PC-9 (cell line): ENCODE measurements around the gene TRIM24. TPM values are rescaled to one million over a fixed set of nuclear protein-coding genes. Genes with fewer than 3 reads are reported as not detected.

Experiments used
- BruUV-seq: library from RNA; stranded (reverse); fragments of 400-500 nt; replicated peaks from 2 replicates; lab custom pipeline; 2021; lab: Mats Ljungman, UMichigan
- CTCF ChIA-PET: fragments of 300-600 bp; sonication (Branson Sonifier 250); formaldehyde crosslinking; loops from one replicate; lab custom pipeline; 2022; ENCODE audit warnings: antibody characterized with exemption; lab: Charles Lee
- POLR2A ChIA-PET: fragments of 300-600 bp; sonication (Branson Sonifier 250); formaldehyde crosslinking; loops from one replicate; lab custom pipeline; 2022; ENCODE audit warnings: antibody characterized with exemption; ENCODE audit not compliant: unreplicated experiment; lab: Charles Lee
- DNase-seq, 2 experiments: peaks; one replicate each; pipeline versions ENCODE4 v3.0.0 to v3.0.0-alpha.2; 2015 to 2022; ENCODE audit warnings: mixed read lengths in 1 of 2
- H2AFZ ChIP-seq: fragments of 200-600 bp; sonication (generic); 2 replicates; pipeline ENCODE4 v1.8.1; 2017; ENCODE audit warnings: antibody characterized with exemption
- H3F3A ChIP-seq: fragments of 200-600 bp; sonication (generic); 2 replicates; pipeline ENCODE4 v1.8.1; 2017; ENCODE audit warnings: antibody characterized with exemption, mild to moderate bottlenecking, low read depth; ENCODE audit not compliant: insufficient read depth
- H3K27ac ChIP-seq: fragments of 200-600 bp; sonication (generic); 2 replicates; pipeline ENCODE4 v1.6.1; 2016; ENCODE audit warnings: mixed run types
- H3K27me3 ChIP-seq: fragments of 200-600 bp; sonication (generic); 2 replicates; pipeline ENCODE4 v1.6.1; 2016; ENCODE audit warnings: low read depth, mixed run types; ENCODE audit not compliant: insufficient read depth
- H3K36me3 ChIP-seq: fragments of 200-600 bp; sonication (generic); 2 replicates; pipeline ENCODE4 v1.6.1; 2016; ENCODE audit warnings: low read depth, mixed run types
- H3K4me1 ChIP-seq: fragments of 200-600 bp; sonication (generic); replicated peaks from 2 replicates; pipeline ENCODE4 v1.6.1; 2016; ENCODE audit warnings: mixed run types; ENCODE audit not compliant: insufficient read depth
- H3K4me2 ChIP-seq: fragments of 200-600 bp; sonication (generic); 2 replicates; pipeline ENCODE4 v1.6.1; 2017; ENCODE audit warnings: mixed run types
- H3K4me3 ChIP-seq: fragments of 200-600 bp; sonication (generic); 2 replicates; pipeline ENCODE4 v1.6.1; 2016; ENCODE audit warnings: mixed run types
- H3K79me2 ChIP-seq: fragments of 200-600 bp; sonication (generic); 2 replicates; pipeline ENCODE4 v1.6.1; 2017; ENCODE audit warnings: low read depth, mixed run types
- H3K9me2 ChIP-seq: fragments of 200-600 bp; sonication (generic); 2 replicates; pipeline ENCODE4 v1.8.1; 2017; ENCODE audit warnings: mild to moderate bottlenecking; ENCODE audit not compliant: insufficient read depth
- H3K9me3 ChIP-seq: fragments of 200-600 bp; sonication (generic); 2 replicates; pipeline ENCODE4 v1.8.1; 2016; ENCODE audit warnings: low read depth; ENCODE audit not compliant: insufficient read depth
- H4K20me1 ChIP-seq: fragments of 200-600 bp; sonication (generic); 2 replicates; pipeline ENCODE4 v1.8.1; 2017; ENCODE audit not compliant: insufficient read depth
- EZH2 ChIP-seq: fragments of 200-600 bp; sonication (generic); IDR thresholded peaks from 2 replicates; pipeline ENCODE4 v1.8.0; 2017; ENCODE audit warnings: antibody characterized with exemption, low read depth
- intact Hi-C: fragments of 100-400 bp; cut with micrococcal nuclease; formaldehyde crosslinking; loops from one replicate; pipeline ENCODE4 v1.10.0; 2022; ENCODE audit not compliant: unreplicated experiment
- total RNA-seq: library from RNA; stranded (reverse); gene quantifications from 2 replicates; pipeline ENCODE4 v1.2.3, GENCODE V29; 2021
- TF ChIP-seq, protein P1 (sequence below): fragments of 200-600 bp; sonication (generic); conservative IDR thresholded peaks from 2 replicates; pipeline ENCODE4 v1.6.1; 2017; ENCODE audit warnings: mixed run types, antibody characterized with exemption, mild to moderate bottlenecking, moderate library complexity

TRIM24 gene
- total RNA-seq, 1 experiment from 2014 or later: 20.5 TPM

DNA sequence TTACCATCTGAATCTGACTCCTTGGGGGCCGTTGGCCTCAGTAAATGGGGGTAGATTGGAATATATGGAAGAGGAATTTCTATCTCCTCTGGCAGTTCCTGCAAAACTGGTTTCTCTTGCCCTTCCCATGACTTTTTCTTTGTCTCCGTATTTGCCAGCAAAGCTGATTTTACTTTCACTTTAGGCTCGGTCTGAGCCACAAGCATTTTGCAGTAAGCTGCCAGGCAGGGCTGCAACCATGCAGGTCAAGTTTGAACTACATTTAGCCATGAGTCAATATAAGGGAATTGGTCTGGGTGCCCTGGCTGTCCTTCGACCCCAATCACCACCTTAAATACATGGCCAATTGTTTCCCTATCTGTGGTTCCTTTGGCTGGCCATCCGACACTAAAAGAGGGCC, 104.3 kb downstream of the TRIM24 start:
- Histone ChIP-seq H2AFZ (no peak overlapping the region), H4K20me1 (no peaks in the 10 kb centered on the region), H3K9me3 (peaks cover 24% of the 10 kb centered on the region), H3K4me3 (peak overlapping the region; percentile 41; the same call in 1 of the 2 replicates), H3K4me2 (peak overlapping the region; percentile 83), H3K79me2 (no peaks in the 10 kb centered on the region), H3K27ac (peak overlapping the region; percentile 37), H3K27me3 (no peaks in the 10 kb centered on the region), H3K4me1 (peaks cover 18% of the 10 kb centered on the region), H3F3A (peaks cover 21% of the 10 kb centered on the region; the same call in 1 of the 2 replicates), H3K9me2 (no peaks in the 10 kb centered on the region), H3K36me3 (peaks cover 32% of the 10 kb centered on the region)
- intact Hi-C loops: loop anchor here (2.0 to 5.0 kb wide), 3 partner anchors 94 to 173 kb away; partner anchors contain the start of gene TRIM24
- CTCF ChIA-PET: no interaction called here
- TF ChIP-seq, protein P1, sequence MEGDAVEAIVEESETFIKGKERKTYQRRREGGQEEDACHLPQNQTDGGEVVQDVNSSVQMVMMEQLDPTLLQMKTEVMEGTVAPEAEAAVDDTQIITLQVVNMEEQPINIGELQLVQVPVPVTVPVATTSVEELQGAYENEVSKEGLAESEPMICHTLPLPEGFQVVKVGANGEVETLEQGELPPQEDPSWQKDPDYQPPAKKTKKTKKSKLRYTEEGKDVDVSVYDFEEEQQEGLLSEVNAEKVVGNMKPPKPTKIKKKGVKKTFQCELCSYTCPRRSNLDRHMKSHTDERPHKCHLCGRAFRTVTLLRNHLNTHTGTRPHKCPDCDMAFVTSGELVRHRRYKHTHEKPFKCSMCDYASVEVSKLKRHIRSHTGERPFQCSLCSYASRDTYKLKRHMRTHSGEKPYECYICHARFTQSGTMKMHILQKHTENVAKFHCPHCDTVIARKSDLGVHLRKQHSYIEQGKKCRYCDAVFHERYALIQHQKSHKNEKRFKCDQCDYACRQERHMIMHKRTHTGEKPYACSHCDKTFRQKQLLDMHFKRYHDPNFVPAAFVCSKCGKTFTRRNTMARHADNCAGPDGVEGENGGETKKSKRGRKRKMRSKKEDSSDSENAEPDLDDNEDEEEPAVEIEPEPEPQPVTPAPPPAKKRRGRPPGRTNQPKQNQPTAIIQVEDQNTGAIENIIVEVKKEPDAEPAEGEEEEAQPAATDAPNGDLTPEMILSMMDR: no peak
- TF ChIP-seq EZH2: no peak
- DNase-seq: peak; percentile 71 to 90
- POLR2A ChIA-PET: no interaction called here
- no TSS peak for BruUV-seq

DNA sequence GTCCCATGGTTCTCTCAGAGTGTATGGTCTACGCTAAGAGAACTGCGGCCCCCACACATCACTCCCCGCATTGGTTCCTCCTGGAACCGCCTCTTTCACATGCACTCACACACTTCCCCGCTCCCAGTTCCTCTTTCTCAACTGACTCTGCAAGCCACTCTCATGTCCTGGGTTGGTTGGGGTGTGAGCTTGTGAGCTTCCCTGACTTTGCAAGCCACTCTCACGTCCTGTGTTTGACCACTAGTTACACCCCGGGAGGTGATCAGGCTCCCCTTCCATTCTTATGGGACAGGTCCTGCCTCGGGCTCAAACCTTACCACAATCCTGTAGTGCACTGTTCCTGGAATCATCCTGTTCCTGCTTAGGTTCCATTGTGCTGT, 105.0 kb downstream of the TRIM24 start:
- CTCF ChIA-PET: no interaction called here
- POLR2A ChIA-PET: no interaction called here
- Histone ChIP-seq H3K27ac (peak overlapping the region; percentile 37), H3K4me2 (peak overlapping the region; percentile 83), H3K4me1 (peaks cover 18% of the 10 kb centered on the region), H3K79me2 (no peaks in the 10 kb centered on the region), H3K9me2 (no peaks in the 10 kb centered on the region), H3F3A (peaks cover 21% of the 10 kb centered on the region; the same call in 1 of the 2 replicates), H2AFZ (no peak overlapping the region), H3K4me3 (peak overlapping the region; percentile 41; the same call in 1 of the 2 replicates), H3K27me3 (no peaks in the 10 kb centered on the region), H3K9me3 (peaks cover 24% of the 10 kb centered on the region), H3K36me3 (peaks cover 31% of the 10 kb centered on the region), H4K20me1 (no peaks in the 10 kb centered on the region)
- intact Hi-C loops: loop anchor here (2.0 kb wide), 2 partner anchors 94 to 104 kb away; partner anchors contain the start of gene TRIM24
- TF ChIP-seq, protein P1: no peak
- TF ChIP-seq EZH2: no peak
- no TSS peak for BruUV-seq
- DNase-seq: no peak

DNA sequence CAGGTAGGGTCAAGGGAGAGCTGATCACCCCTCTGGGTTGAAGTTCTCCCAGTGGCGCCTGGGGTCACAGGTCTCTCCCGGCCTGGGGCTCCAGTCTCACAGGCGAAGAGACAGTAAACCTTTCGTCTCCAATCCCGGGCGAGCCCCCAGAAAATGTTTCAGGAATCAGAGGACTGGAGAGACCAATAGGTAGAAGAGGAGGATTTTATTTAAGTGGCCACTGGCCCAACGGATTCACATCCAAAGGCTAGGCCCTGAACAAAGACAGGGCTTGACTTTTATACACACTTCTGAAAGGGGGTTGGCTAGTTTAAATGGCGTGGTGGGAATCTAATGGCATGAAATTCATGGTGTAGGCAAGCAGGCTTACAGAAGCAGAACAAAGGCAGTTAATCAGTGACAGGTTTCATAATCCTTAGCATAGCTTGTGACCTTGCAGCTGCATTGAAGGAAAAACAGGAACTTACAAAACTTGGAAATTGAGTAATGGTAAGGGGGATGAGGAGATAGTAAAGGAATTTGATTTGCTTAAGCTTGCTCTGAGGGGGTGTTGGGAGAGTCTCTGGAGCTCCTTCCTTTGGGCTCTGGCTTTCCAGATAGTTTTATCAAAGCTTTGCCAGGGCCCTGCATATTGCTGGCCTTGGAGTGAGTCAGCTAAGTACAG, 105.5 kb downstream of the TRIM24 start:
- H3K4me2 ChIP-seq: no peak overlapping the region
- H4K20me1 ChIP-seq: no peaks in the 10 kb centered on the region
- no TSS peak for BruUV-seq
- TF ChIP-seq, protein P1: no peak
- no peak for TF ChIP-seq EZH2
- POLR2A ChIA-PET: no interaction called here
- H3K27ac ChIP-seq: no peak overlapping the region
- CTCF ChIA-PET: interaction anchor here (0.6 kb wide), 1 partner anchor 23 kb away, joined by 3 read pairs; no protein-coding TSS in a partner anchor
- peaks cover 18% of the 10 kb centered on the region for H3K4me1 ChIP-seq
- no peaks in the 10 kb centered on the region for H3K27me3 ChIP-seq
- H3K9me2 ChIP-seq: no peaks in the 10 kb centered on the region
- peak in 1 of 2 experiments; percentile 43 for DNase-seq
- H3K9me3 ChIP-seq: peaks cover 24% of the 10 kb centered on the region
- intact Hi-C loops: loop anchor here (2.0 kb wide), 2 partner anchors 93 to 105 kb away; partner anchors contain the start of gene TRIM24
- peaks cover 21% of the 10 kb centered on the region; the same call in 1 of the 2 replicates for H3F3A ChIP-seq
- no peaks in the 10 kb centered on the region for H3K79me2 ChIP-seq
- peaks cover 31% of the 10 kb centered on the region for H3K36me3 ChIP-seq
- no peak overlapping the region for H2AFZ ChIP-seq
- H3K4me3 ChIP-seq: 0 out of 2 replicates have a peak overlapping the region, but pooled peaks have one; percentile 18
